ENCODE results near the gene CBX6. TPM values are rescaled to one million over a fixed set of nuclear protein-coding genes. Genes with fewer than 3 reads are reported as not detected.

CBX6 gene
- total RNA-seq, 1 experiment from 2014 or later, result 136 TPM

DNA sequence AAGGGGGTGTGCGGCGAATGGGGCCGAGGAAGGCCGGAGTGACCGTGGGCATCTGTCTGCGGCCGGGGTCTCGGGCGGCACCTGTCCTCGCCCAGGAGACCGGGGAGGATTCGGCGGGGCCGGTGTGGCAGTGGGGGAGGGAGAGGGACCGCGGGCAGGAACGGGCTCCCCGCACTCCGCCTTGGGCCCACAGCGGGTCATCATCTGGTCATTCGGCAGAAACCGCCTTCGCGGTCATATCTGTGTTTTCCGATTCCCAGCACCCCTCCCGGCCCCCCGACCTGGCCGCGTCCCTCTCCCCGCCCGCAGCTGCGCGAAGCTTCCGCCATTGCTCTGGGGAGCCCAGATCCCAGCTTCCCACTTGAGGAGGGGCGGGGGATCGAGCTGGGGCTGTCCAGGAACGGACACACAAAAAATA, 824 bp upstream of the CBX6 start:
- intact Hi-C loops (cut with micrococcal nuclease; ENCODE audit: unreplicated experiment), result loop anchor here (1.0 to 5.0 kb wide), 4 partner anchors 54 to 1164 kb away; no protein-coding TSS in a partner anchor
- Histone ChIP-seq H3K36me3 (ENCODE audit: low read depth) (peaks cover 3% of the 10 kb centered on the region; the same call in 1 of the 2 replicates), H3K27me3 (ENCODE audit: insufficient read depth, low read depth) (no peaks in the 10 kb centered on the region), H3K4me1 (replicated peaks; ENCODE audit: insufficient read depth) (peaks cover 28% of the 10 kb centered on the region), H3K9me2 (ENCODE audit: insufficient read depth) (no peaks in the 10 kb centered on the region), H3K79me2 (ENCODE audit: low read depth) (peaks cover 27% of the 10 kb centered on the region), H3K27ac (peak overlapping the region; percentile 62; the same call in 1 of the 2 replicates), H3K4me3 (peak overlapping the region; percentile 83), H3K9me3 (ENCODE audit: insufficient read depth, low read depth) (no peaks in the 10 kb centered on the region), H3F3A (ENCODE audit: insufficient read depth, low read depth) (peaks cover 43% of the 10 kb centered on the region), H4K20me1 (ENCODE audit: insufficient read depth) (peaks cover 6% of the 10 kb centered on the region; the same call in 1 of the 2 replicates), H2AFZ (peak overlapping the region; percentile 96), H3K4me2 (peak overlapping the region; percentile 100)
- DNase-seq, result peak in 1 of 2 experiments; percentile 42
- ChIA-PET CTCF (no interaction called here), POLR2A (ENCODE audit: unreplicated experiment) (interaction anchor here (0.7 to 0.9 kb wide), 2 partner anchors 10 to 51 kb away, joined by 3 read pairs; no protein-coding TSS in a partner anchor)
- TF ChIP-seq EZH2 (IDR thresholded peaks at IDR 0.05; ENCODE audit: low read depth), result no peak
- TF ChIP-seq CTCF (conservative IDR thresholded peaks at IDR 0.05), result no peak
- BruUV-seq (replicated peaks), result no TSS peak

- Histone ChIP-seq H3K4me2 (peak overlapping the region; percentile 82), H3K4me3 (peak overlapping the region; percentile 83), H3K27me3 (ENCODE audit: insufficient read depth, low read depth) (no peaks in the 10 kb centered on the region), H3K36me3 (ENCODE audit: low read depth) (peaks cover 9% of the 10 kb centered on the region; the same call in 1 of the 2 replicates), H2AFZ (peak overlapping the region; percentile 67), H3F3A (ENCODE audit: insufficient read depth, low read depth) (peaks cover 48% of the 10 kb centered on the region), H3K27ac (peak overlapping the region; percentile 52), H3K9me2 (ENCODE audit: insufficient read depth) (no peaks in the 10 kb centered on the region), H4K20me1 (ENCODE audit: insufficient read depth) (peaks cover 6% of the 10 kb centered on the region; the same call in 1 of the 2 replicates), H3K9me3 (ENCODE audit: insufficient read depth, low read depth) (no peaks in the 10 kb centered on the region), H3K4me1 (replicated peaks; ENCODE audit: insufficient read depth) (peaks cover 28% of the 10 kb centered on the region), H3K79me2 (ENCODE audit: low read depth) (peaks cover 32% of the 10 kb centered on the region)
- no TSS peak for BruUV-seq (replicated peaks)
- peak in 1 of 2 experiments; percentile 42 for DNase-seq
- TF ChIP-seq CTCF (conservative IDR thresholded peaks at IDR 0.05), result no peak
- no peak for TF ChIP-seq EZH2 (IDR thresholded peaks at IDR 0.05; ENCODE audit: low read depth)
- intact Hi-C loops (cut with micrococcal nuclease; ENCODE audit: unreplicated experiment), result loop anchor here (1.0 to 5.0 kb wide), 5 partner anchors 56 to 1166 kb away; no protein-coding TSS in a partner anchor
- ChIA-PET POLR2A (ENCODE audit: unreplicated experiment) (interaction anchor here (0.5 kb wide), 1 partner anchor 341 kb away, joined by 29 read pairs; no protein-coding TSS in a partner anchor), CTCF (interaction anchor here (0.7 to 3.3 kb wide), 4 partner anchors 49 to 579 kb away, joined by 3 to 18 read pairs (median 7); no protein-coding TSS in a partner anchor)
Measured at GRCh38 chr22:38871360-38872171, 450 bp downstream of the CBX6 start.

- ChIA-PET CTCF (interaction anchor here (0.6 to 3.3 kb wide), 7 partner anchors 50 to 578 kb away, joined by 3 to 18 read pairs (median 5); no protein-coding TSS in a partner anchor), POLR2A (ENCODE audit: unreplicated experiment) (interaction anchor here (0.6 kb wide), 1 partner anchor 102 kb away, joined by 3 read pairs; no protein-coding TSS in a partner anchor)
- peak overlapping the region; percentile 82 for H3K4me2 ChIP-seq
- peaks cover 48% of the 10 kb centered on the region for H3F3A ChIP-seq (ENCODE audit: insufficient read depth, low read depth)
- no peak for DNase-seq
- peaks cover 9% of the 10 kb centered on the region; the same call in 1 of the 2 replicates for H3K36me3 ChIP-seq (ENCODE audit: low read depth)
- H3K9me3 ChIP-seq (ENCODE audit: insufficient read depth, low read depth), result no peaks in the 10 kb centered on the region
- H2AFZ ChIP-seq, result peak overlapping the region; percentile 67
- H3K27me3 ChIP-seq (ENCODE audit: insufficient read depth, low read depth), result no peaks in the 10 kb centered on the region
- H3K27ac ChIP-seq, result peak overlapping the region; percentile 52
- intact Hi-C loops (cut with micrococcal nuclease; ENCODE audit: unreplicated experiment), result loop anchor here (1.0 to 5.0 kb wide), 7 partner anchors 103 to 1166 kb away; no protein-coding TSS in a partner anchor
- TF ChIP-seq CTCF (conservative IDR thresholded peaks at IDR 0.05), result no peak
- no peak for TF ChIP-seq EZH2 (IDR thresholded peaks at IDR 0.05; ENCODE audit: low read depth)
- H3K4me1 ChIP-seq (replicated peaks; ENCODE audit: insufficient read depth), result peaks cover 28% of the 10 kb centered on the region
- peaks cover 6% of the 10 kb centered on the region; the same call in 1 of the 2 replicates for H4K20me1 ChIP-seq (ENCODE audit: insufficient read depth)
- H3K9me2 ChIP-seq (ENCODE audit: insufficient read depth), result no peaks in the 10 kb centered on the region
- no TSS peak for BruUV-seq (replicated peaks)
- peaks cover 32% of the 10 kb centered on the region for H3K79me2 ChIP-seq (ENCODE audit: low read depth)
- peak overlapping the region; percentile 83 for H3K4me3 ChIP-seq
Measured at GRCh38 chr22:38870791-38871359, 1.1 kb downstream of the CBX6 start.
